BE2C (cell line): Measurements from ENCODE around the gene INIP.

Source experiments
- DNase-seq: peaks from one replicate; pipeline ENCODE4 v3.0.0-alpha.2; 2020
- H3K27me3 ChIP-seq: fragments of 250-450 bp; sonication (Bioruptor Pico); 2 replicates; pipeline ENCODE4 v1.5.1; 2020; ENCODE audit warnings: mild to moderate bottlenecking
- H3K36me3 ChIP-seq: fragments of 250-450 bp; sonication (Bioruptor Pico); 2 replicates; pipeline ENCODE4 v1.5.1; 2020; ENCODE audit warnings: mild to moderate bottlenecking
- H3K4me1 ChIP-seq: fragments of 250-450 bp; sonication (Bioruptor Pico); 2 replicates; pipeline ENCODE4 v1.5.1; 2020
- H3K4me3 ChIP-seq: 2 replicates; pipeline ENCODE4 v1.5.1; 2011; ENCODE audit warnings: low read depth, low read length
- H3K9me3 ChIP-seq: fragments of 250-450 bp; sonication (Bioruptor Pico); 2 replicates; pipeline ENCODE4 v1.5.1; 2020
- CTCF ChIP-seq: IDR thresholded peaks from 2 replicates; pipeline ENCODE4 v1.5.1; 2012; ENCODE audit warnings: mild to moderate bottlenecking, low read depth, low read length

The INIP gene

DNA sequence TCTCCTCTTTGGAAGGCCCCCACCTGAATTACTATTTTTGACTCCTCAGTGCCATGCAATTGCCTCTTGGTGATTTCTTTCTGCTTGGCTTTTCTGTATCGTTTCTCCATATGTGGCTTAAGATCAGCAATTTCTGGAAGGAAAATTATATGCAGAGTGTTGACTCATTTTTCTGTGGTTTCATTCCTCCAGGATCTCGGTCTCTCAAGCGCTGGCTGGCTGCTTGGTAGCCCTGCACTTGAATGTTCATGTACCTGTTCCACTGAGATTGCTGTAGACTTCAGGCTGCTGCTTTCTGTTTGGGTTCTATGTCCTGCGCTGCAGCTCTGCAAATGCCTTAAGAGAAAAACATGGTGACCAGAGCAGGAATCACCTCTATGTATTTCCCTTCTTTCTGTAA is 77.6 kb downstream of the INIP start:
- no peak for TF ChIP-seq CTCF
- Histone ChIP-seq H3K4me3 (no peak overlapping the region), H3K4me1 (no peaks in the 10 kb centered on the region), H3K9me3 (no peaks in the 10 kb centered on the region; the same call in 1 of the 2 replicates), H3K36me3 (no peaks in the 10 kb centered on the region), H3K27me3 (no peaks in the 10 kb centered on the region)
- DNase-seq = no peak
